Nucleus accumbens (tissue), 56 donors: ENCODE measurements around the gene INO80D.

Experiments used
- DNase-seq, 56 donors: peaks; one replicate each; lab custom pipeline; 2025; lab: John Stamatoyannopoulos, UW

The INO80D gene

GRCh38 chr2:205947621-205948495 lies 138.1 kb downstream of the INO80D start:
- DNase-seq, result peak in 45 of 56 donors; percentile 1 to 75 (median 23)

GRCh38 chr2:205946226-205946625 lies 139.7 kb downstream of the INO80D start:
- DNase-seq, result no peak
